GM12801 (cell line): ENCODE measurements around the gene EPN3.

Experiments
- TF ChIP-seq, protein P1 (sequence below): IDR thresholded peaks from one replicate; pipeline ENCODE4 v1.5.1; 2011; ENCODE audit warnings: control low read depth; ENCODE audit not compliant: insufficient read length; ENCODE audit errors: extremely low read depth

EPN3 gene

DNA sequence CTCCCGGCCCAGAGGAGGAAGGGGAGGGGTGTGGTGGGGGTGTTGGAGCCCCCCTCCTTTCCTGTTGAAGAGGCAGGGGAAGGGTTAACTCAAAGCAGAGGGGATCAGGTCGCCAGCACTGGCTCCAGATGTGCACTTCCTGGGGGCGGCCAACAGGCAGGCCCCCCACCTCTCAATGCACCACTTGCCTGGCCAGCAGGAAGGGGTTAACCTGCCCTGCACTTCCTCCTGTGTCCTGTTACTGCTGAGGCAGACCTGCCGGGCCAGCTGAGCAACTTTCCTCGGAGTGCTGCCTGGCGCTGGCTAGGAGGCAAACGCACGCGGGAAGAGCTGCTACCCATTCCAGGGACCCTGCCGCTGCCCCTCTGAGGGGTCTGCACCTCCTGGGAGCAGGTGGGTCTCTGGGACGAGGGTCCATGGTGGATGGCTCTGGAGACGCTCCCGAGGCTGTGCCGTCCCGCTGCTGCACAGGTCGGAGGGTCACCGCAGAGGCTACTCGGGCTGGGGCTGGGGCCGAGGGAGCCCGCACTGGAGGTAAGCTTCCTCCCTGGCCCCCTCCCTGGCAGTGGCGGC lies at the start of gene EPN3:
EPN3 (plus strand) TSS at position 284 of the 573 bp plus-strand sequence. CDS start 3,822 bp downstream, outside the sequence.
- TF ChIP-seq, protein P1, sequence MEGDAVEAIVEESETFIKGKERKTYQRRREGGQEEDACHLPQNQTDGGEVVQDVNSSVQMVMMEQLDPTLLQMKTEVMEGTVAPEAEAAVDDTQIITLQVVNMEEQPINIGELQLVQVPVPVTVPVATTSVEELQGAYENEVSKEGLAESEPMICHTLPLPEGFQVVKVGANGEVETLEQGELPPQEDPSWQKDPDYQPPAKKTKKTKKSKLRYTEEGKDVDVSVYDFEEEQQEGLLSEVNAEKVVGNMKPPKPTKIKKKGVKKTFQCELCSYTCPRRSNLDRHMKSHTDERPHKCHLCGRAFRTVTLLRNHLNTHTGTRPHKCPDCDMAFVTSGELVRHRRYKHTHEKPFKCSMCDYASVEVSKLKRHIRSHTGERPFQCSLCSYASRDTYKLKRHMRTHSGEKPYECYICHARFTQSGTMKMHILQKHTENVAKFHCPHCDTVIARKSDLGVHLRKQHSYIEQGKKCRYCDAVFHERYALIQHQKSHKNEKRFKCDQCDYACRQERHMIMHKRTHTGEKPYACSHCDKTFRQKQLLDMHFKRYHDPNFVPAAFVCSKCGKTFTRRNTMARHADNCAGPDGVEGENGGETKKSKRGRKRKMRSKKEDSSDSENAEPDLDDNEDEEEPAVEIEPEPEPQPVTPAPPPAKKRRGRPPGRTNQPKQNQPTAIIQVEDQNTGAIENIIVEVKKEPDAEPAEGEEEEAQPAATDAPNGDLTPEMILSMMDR, result no peak

DNA sequence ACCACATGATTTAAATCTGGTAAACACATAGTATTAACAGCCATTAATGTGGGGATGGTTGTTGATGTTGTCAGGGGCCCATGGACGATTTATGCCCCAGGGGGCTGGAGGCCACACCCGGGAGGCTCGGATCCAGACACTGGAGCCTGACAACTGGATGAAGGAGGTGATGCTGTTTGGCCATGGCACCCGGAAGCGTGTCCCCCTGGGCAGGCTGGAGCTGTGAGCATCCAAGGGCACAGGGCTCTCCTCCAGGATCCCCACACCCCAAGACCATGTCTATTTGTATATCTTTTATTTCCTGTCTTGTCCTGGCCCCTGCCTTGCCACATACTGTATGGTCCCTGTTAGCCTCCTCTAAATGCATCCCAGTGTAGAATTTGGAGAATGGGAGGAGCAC lies 49.3 kb upstream of the EPN3 start:
- TF ChIP-seq, protein P1, result no peak

DNA sequence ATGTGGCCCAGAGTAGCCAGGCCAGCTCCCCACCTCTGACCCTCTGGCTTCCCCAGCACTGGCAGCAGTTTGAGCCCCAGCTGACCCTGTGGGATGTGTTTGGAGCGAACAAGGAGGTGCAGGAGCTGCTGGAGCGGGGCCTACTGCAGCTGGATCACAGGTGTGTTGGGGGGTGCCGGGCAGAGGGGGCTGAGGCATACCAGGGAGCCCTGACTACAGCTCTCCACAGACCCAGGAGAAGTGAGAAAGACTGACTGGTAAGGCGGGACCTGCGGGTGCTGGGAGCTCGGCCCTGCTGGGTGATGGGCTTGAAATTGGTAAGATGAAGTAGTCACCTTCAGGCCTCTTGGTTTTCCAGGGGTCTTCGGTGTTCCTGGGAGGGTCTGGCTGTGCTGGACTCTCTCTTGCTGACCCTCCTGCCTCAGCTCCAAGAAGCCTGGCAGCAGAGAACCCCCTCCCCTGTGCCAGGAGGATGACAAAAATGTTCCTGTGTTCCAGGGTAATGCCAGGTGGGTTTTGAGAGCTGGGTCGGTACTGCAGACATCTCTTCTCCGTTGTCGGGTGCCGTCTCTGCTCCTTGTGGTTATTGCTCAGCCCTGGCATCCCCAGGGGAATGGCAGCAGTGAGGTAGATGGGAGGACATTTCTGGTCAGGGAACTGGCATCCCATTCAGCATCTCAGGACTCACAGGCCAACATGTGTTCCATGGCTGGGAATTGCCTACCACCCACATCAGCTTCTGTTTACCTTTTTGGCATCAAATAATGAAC lies 48.0 kb upstream of the EPN3 start:
- TF ChIP-seq, protein P1, result no peak

DNA sequence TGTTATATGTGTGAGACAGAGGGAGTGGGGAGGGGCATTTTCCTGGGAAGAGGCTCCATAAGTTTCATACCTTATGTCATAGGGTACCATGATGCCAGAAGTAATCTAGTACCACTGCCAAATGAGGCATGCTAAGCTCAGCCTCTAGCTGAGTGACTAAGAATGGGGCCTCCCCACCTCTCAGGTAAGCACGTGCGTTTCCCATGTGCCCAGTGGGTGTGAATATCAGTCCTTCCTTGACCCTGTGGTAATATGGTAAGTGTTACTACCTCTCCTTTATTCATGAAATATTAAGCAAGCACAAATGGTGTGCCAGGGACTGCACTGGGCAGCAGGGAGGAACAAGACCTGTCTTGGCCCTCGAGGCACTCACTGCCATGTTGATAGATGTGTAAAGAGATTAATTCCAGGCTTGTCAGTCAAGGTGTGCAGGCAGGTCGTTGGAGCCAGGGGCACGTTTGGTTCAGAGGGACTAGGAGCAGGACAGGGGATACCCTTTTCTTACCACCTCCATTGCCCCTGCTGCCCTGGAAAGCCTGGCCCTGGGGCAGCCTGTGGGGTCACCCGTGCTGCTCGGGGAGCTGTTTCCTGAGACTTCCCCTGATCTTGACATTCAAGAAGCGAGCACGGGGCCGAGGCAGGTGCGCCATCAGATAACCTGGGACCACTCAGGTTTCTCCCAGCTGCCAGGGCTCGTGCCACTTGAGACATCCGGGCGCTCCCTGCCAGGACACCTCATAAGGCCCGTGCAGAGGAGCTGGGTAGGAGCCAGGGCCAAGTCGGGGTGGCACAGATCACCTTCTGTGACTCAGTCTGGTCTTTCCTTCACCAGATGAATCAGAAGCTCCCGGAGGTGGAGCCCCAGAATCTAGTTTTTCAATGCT lies 45.1 kb upstream of the EPN3 start:
- TF ChIP-seq, protein P1, result no peak

DNA sequence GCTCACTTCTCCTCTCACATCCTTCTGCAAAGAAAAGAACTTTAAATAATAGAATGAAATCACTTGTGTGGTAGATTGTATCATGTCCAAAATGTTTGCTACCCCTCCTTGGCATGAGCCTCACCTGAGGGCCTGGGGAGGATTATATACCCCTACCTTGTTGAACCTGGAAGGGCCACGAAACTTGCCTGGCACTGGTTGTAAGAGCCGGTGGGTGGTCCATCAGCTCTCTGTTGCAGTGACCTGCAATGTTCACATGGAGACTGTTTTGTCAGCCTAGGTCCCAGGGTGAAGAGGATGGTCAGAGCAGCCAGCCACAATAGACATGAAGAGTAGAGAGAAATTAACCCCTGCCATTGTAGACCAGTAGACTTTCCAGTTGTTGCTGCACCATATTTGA lies 43.7 kb upstream of the EPN3 start:
- TF ChIP-seq, protein P1, result no peak

DNA sequence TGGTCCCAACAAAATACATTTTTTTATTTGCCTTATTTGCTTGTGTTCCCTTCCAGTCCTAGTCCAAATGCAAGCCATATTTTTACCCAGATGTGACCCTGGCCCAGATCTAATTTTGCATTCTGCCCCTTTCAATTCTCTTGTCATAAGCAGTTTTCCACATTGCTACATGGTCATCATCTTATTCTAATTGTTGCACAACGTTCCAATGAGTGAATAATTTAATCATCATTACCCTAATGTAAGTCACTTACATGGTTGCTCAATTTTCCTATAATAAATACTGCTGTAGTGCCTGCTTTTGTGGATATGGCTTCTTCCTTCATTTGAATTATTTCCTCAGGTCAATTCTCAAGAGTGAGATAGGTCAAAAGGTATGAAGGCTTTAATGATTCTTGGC lies 41.0 kb upstream of the EPN3 start:
- TF ChIP-seq, protein P1, result no peak

DNA sequence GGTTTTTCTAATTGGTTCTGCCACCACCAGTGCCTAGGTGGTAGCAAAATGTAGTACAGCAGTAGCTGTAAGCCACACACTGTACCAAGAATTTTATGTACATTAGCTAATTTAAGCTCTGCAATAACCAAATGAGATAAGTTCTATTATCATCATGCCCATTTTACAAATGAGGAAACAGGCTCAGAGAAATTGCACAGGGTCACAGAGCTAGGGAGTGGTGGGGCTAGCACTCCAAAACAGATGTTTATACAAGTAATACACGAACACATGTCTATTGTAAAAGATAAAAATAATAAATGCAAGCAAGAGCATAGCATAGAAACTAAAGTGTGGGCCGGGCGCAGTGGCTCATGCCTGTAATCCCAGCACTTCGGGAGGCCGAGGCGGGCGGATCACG lies 40.3 kb upstream of the EPN3 start:
- TF ChIP-seq, protein P1, result no peak
